Measurements from ENCODE around the gene FTO.

FTO gene

GRCh38 chr16:53712065-53712464 lies 8.1 kb downstream of the FTO start:
- no peak for DNase-seq

DNA sequence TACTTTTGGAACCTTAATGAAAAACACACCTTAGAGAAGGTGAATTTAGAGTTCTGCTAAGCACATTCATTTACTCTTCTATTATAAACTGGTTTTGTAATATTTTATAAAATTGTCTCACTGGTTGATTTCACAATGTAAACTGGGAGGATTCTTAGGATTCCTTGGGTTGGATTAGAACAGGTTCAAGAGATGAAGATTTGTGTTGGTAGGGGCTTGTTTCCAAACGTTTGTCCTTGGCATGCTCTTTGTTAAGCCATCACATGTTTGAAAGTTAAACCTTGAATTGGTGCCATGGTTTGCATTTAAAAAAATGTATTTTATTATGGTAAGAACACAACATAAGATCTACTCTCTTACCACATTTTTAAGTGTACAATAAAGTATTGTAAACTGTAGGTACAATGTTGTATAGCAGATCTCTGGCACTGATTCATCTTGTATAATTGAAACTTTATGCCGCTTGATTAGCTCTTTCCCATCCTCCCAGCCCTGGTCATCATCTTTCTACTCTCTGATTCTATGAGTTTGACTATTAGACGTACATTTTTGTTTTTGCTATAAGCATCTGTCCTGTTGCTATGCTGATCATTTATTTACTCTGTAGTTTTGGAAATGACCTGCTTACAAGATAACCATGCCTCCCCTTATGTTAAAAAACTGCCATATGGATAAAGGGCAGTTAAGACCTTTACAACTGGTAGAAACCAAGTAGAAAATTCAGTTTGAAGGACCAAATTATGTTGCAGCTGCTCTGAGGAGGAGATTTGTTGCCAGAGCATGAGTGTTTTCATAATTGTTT lies 9.6 kb downstream of the FTO start:
- DNase-seq, result no peak

DNA sequence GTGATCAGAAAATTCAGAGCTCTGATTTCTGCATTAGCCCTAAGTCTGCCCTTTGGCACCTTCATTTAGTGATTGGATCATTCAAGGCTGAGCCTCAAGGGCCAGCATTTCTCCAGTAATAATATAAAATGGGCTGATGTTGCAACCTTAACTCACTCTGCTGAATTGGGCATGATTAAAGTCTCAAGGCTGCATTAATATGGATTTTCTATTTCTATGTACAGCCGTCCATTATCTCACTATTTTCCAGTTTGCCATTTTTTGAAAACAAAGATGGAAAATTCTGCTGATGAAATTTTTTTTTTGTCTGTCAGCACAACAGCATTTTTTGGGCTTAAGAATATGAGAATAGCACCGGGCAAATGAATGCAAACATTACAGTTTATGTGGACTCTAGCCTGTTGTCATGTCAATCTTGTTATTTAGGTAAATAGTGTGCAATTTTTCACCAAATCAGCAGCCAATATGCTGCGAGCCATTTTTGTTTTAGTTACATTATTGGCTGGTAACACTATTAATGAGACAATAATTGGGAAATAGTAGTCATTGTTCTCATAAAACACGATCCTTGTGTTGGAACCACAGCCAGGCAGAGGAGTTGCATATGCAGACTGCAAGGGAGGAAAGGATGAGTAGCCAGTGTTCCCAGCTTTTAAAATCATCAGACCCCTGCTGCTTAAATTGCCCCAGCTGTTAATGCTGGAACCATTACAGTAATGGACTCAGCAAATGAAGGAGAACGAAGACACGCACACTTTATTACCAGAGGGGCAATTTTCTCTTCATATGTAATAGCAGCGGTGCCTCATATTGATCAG lies 10.5 kb downstream of the FTO start:
- DNase-seq, result no peak

DNA sequence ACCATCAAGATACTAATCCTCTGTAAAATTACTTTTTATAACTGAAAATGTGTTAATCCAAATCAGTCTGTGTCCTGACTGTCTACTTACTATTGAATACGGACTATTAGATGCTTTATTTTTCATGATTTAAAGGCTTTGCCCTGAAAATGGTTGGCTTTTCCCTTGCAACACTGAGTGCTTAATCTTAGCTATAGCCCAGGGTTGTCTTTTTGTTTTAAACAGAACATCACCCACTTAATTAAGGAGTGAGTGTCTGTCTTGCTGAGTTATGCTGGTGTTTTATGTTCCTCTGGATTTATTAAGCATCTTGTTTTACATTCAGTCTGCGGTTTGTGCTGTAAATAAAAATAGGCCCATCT lies 11.0 kb downstream of the FTO start:
- DNase-seq, result no peak

GRCh38 chr16:53717577-53717976 lies 13.6 kb downstream of the FTO start:
- no peak for DNase-seq

GRCh38 chr16:53721017-53721416 lies 17.1 kb downstream of the FTO start:
- DNase-seq, result no peak

GRCh38 chr16:53726625-53727024 lies 22.7 kb downstream of the FTO start:
- no peak for DNase-seq

DNA sequence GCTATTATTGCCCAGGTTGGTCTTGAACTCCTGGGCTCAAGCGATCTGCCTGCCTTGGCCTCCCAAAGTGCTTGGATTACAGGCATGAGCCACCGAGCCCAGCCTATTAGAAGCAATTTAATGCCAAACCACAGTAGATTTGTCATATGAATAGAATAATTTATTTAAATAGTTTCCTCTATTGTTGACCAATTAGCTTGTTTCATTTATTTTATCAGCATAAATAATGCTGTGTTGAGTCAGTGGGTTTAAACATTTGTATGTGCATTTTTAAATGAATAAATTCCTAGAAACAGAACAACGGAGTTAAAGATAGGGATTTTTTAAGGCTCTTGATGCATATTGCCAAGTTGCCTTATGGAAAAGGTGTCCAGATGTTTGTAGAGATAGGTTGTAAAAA lies 26.7 kb downstream of the FTO start:
- DNase-seq, result no peak

- no peak for DNase-seq
These were observed 28.5 kb downstream of the FTO start for GRCh38 chr16:53732296-53732929.

DNA sequence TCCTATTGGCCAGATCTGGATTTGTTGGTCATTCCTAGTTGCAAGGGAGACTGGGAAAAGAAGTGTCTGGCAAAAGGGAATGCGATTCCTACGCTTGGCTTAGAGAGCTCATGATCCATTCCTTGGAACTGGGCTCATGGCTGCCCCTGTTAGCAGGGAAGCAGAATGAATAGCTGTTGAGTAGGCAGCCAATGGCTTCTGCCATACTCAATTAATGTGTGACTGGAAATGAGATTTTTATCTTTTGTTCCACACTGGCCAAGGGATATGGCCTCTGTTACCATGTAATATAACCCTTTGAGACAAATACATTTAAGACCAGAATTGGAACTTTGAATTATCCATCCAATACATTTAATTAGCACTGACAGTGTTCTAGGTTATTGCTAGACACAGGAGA lies 31.0 kb downstream of the FTO start:
- DNase-seq, result no peak

- no peak for DNase-seq
These were observed 32.3 kb downstream of the FTO start for GRCh38 chr16:53736297-53736696.

DNA sequence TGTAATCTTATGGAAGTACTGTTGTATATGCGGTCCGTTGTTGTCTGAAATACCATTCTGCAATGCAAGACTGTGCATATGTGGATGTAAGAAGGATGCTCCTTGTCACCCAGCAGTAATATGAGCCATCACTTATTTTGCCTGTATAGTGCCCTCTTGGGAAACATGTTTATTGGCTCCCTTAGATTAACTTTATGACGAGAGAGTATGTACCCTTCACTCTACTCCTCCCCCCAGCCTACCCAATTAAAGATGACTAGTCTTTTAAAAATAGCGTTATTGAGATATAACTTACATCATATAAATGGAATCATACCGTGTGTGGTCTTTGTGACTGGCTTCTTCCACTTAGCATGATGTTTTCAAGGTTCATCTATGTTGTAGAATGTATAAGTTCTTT lies 33.6 kb downstream of the FTO start:
- DNase-seq, result no peak

- no peak for DNase-seq
These were observed 36.5 kb downstream of the FTO start for GRCh38 chr16:53740476-53740875.

- no peak for DNase-seq
These were observed 37.1 kb downstream of the FTO start for GRCh38 chr16:53740933-53741531.

GRCh38 chr16:53741546-53741945 lies 37.6 kb downstream of the FTO start:
- no peak for DNase-seq

GRCh38 chr16:53743149-53743566 lies 39.2 kb downstream of the FTO start:
- no peak for DNase-seq

DNA sequence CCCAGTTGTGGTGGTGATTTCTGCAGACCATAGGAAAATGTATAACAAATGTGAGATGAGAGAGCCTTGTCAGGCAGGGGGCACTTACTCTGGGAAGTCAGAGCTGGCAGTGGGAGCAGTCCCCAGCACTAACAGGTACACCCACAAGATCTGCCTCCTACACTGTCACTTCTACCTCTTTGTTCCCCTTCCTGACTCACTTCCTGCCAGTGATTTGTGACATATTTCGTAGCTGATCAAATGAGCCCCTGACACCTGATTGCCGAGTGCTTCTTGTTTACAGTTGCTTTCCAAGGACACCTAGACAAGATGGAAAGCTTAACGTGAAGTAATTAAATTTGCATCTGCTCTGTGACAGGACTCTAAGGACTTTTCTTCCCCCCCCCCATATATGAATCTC lies 40.5 kb downstream of the FTO start:
- no peak for DNase-seq

DNA sequence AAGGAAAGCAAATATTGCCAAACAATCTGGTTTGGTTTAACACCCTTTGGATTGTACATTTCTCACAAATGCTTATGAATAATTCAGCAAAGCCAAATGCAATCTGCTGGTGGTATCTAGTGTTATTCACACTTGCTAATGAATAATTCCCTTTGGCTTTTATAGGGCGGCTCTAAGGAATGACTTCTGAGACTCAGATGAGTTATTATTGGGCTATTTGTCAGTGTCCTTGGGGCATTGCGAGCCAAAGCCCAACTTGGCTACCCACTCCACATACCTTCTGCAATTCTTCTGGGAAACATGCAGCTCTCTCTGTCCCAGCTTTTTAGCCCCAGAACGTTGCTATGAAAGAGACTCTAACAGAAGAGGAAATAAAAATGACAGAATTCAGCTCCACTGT lies 41.1 kb downstream of the FTO start:
- DNase-seq, result no peak

GRCh38 chr16:53745753-53746266 lies 41.9 kb downstream of the FTO start:
- no peak for DNase-seq

DNA sequence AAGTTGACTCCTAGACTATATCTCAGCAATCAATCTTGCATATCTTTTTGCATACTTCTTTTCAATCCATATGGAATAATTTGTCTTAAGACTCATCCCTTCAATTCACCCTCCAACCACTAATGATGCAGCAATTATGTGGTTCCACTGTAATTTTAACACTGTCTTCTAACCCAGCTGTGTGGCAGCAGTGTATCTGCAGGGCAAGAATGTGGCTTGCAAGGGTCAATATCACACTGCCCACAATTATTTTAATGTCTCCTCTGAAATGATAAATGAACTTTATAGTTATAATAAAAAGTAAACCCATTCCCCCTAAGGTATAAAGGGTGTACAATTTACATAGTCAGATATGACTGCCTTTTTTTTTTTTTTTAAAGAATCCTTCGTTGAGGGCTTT lies 48.6 kb downstream of the FTO start:
- no peak for DNase-seq

GRCh38 chr16:53753431-53753830 lies 49.5 kb downstream of the FTO start:
- DNase-seq, result no peak

DNA sequence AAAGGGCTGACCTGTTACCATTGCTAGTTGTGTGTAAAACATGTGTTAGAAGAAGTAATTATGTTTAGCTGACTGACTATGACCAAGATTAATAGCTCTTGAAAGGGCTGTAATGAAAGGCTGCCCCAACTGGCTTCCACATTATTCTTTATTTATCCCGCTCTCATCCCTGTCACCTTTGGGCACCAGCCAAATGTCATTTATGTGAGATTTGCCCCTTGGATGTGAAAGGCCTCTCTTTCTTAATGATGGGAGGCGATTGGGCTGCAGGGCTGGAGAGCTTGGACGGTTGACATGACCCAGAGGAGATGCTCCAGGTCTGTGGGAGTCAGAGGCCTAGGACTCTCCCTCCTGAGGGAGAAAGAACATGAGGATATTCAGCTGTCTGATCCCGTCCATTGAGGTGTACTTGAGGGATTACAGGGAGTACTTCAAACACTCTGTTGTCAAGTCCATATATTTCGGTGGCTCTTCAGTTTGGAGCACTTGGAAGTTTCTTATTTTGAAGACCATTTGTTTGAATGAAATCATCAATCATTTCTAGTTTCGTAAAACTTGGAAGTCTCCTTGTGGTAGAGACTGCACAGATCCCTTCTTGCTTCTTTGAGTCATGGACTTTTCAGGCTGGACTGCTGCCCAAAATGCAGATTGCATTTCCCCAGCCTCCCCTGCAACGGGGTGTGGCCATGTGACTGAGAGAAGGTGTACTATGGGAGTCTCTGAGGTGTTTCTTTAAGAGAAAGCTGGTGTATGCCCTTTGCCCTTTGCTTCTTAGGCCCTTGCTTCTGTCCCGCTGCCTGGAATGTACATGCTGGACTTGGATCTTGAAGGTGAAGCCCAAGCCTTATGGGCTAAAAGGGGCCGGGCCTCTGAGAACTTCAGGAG lies 51.3 kb downstream of the FTO start:
- no peak for DNase-seq
